GM12892 (cell line): ENCODE data around the gene KYNU.
"Not testable (repeated sequence)": the region's sequence is repeated elsewhere in the genome, so short reads cannot be mapped to it uniquely, and the experiment has no call there.

ENCODE experiments used
- DNase-seq: peaks from one replicate; pipeline ENCODE4 v3.0.0; 2011; ENCODE audit not compliant: insufficient read length
- FAIRE-seq: peaks from 2 replicates; lab custom pipeline; 2011; peaks lifted over from hg19 to GRCh38; lab: Jason Lieb, UNC
- POLR2A ChIP-seq: IDR thresholded peaks from 2 replicates; pipeline ENCODE4 v1.6.1; 2011; ENCODE audit warnings: low read depth, low read length, control low read depth
- POLR2AphosphoS5 ChIP-seq: IDR thresholded peaks from 2 replicates; pipeline ENCODE4 v1.6.1; 2011; ENCODE audit warnings: low read depth, low read length, control low read depth
- TAF1 ChIP-seq: IDR thresholded peaks from 2 replicates; pipeline ENCODE4 v1.6.1; 2011; ENCODE audit warnings: low read depth, mild to moderate bottlenecking, control low read depth, low read length, borderline replicate concordance

KYNU gene

GRCh38 chr2:142873831-142874287, 3.6 kb upstream of the KYNU start:
- TF ChIP-seq POLR2AphosphoS5: no peak
- TF ChIP-seq POLR2A: peak; percentile 30; the same call in 1 of the 2 replicates
- peak; percentile 53 for FAIRE-seq
- no peak for DNase-seq

- FAIRE-seq (peak; percentile 27), DNase-seq (no peak)
- TF ChIP-seq TAF1: no peak
- no peak for TF ChIP-seq POLR2A
- no peak for TF ChIP-seq POLR2AphosphoS5
Measured at GRCh38 chr2:142874293-142874814, 3.1 kb upstream of the KYNU start.

DNA sequence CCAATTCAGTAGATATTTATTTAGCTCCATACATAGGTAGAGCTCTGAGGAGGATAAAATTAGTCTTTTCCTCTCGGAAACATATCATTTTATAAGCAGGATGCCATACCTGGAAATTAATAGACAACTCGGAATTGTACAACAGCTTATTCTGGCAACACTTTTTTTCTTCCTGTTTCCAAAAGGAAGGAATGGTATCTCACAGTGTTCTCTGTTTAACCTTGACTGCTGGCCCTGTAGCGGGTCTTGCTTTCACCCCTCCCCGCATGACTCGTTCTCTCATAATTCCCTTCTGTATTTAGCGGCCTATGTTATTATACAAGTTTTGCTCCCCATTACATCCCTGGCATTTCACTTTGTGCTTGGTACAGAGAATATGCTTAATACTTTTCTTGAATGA, 2.5 kb upstream of the KYNU start:
- no peak for DNase-seq
- FAIRE-seq: peak; percentile 60
- TF ChIP-seq POLR2A (no peak), POLR2AphosphoS5 (no peak), TAF1 (no peak)

- FAIRE-seq: no peak
- TF ChIP-seq TAF1: no peak
- TF ChIP-seq POLR2AphosphoS5: no peak
- no peak for TF ChIP-seq POLR2A
- DNase-seq: no peak
Measured at GRCh38 chr2:142875652-142876051, 1.8 kb upstream of the KYNU start.

- DNase-seq: no peak
- no peak for FAIRE-seq
- TF ChIP-seq TAF1 (no peak), POLR2AphosphoS5 (no peak), POLR2A (no peak)
Measured at GRCh38 chr2:142876423-142876822, 1.0 kb upstream of the KYNU start.

- DNase-seq (no peak), FAIRE-seq (peak; percentile 38)
- no peak for TF ChIP-seq POLR2A
- no peak for TF ChIP-seq TAF1
- no peak for TF ChIP-seq POLR2AphosphoS5
Measured at GRCh38 chr2:142878031-142878678, 691 bp downstream of the KYNU start.

DNA sequence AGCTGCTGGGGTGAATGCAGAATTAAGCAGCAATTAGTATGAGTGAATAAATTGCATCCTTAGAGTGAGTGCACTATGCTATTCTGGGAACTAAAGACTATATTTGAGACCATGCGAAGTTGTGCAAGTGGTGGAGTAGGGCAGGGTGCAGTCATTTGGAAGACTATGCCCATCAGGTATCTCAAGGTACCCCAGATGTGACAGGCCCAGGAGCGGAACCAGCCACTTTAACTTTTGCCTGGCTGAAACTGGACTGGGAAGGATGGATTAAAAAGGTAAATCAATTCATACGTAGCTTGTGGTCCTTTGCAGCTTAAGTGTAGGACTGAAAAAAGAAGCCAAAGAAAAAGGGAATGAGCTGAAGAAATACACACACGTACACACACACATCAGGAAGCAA, 1.7 kb downstream of the KYNU start:
- TF ChIP-seq POLR2AphosphoS5 (no peak), POLR2A (no peak), TAF1 (no peak)
- FAIRE-seq (no peak), DNase-seq (no peak)

DNA sequence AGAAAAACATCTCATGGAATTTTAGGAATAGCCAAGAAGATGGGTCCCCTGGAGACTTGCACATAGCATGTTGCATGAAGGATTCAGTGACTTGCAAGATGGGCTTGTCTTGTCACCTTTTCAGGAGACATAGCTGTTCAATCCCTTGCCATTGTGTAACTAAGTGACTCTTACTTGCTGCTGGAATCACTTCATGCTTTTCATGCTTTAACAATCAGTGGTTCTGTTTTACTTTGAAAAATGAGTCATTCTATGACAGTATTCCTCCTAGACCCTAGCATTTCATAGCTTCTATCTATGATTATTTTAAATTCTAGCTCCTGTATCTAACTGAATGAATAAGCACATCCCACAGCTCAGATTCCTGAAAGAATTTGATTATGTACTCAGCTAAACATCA, 2.8 kb downstream of the KYNU start:
- FAIRE-seq (peak; percentile 80), DNase-seq (no peak)
- TF ChIP-seq POLR2AphosphoS5: no peak
- no peak for TF ChIP-seq TAF1
- TF ChIP-seq POLR2A: no peak

DNA sequence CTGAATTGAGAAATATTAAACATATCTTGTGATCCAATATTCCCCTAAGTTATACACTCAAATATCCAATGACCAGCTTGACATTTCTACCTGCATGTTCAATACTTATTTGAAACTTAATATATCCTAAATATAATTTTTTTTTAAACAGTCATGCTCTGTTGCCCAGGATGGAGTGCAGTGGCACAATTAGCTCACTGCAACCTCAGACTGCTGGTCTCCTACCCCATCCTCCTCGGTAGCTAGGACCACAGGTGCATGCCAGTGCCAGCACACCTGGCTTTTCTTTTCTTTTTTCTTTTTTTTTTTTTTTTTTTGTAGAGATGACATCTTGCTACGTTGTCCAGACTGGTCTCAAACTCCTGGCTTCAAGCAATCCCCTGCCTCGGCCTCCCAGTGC, 4.2 kb downstream of the KYNU start:
- no peak for FAIRE-seq
- no peak for TF ChIP-seq POLR2AphosphoS5
- no peak for TF ChIP-seq TAF1
- no peak for TF ChIP-seq POLR2A

DNA sequence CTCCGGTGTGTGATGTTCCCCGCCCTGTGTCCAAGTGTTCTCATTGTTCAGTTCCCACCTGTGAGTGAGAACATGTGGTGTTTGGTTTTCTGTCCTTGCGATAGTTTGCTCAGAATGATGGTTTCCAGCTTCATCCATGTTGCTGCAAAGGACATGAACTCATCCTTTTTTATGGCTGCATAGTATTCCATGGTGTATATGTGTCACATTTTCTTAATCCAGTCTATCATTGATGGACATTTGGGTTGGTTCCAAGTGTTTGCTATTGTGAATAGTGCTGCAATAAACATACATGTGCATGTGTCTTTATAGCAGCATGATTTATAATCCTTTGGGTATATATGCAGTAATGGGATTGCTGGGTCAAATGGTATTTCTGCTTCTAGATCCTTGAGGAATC, 5.0 kb downstream of the KYNU start:
- FAIRE-seq, DNase-seq: not testable (repeated sequence)

More for the DNA sequence above, 4.2 kb downstream of the KYNU start:
- no peak for DNase-seq

- DNase-seq: no peak
- FAIRE-seq: peak; percentile 5
- no peak for TF ChIP-seq TAF1
- TF ChIP-seq POLR2AphosphoS5: no peak
- TF ChIP-seq POLR2A: no peak
Measured at GRCh38 chr2:142883526-142883925, 6.1 kb downstream of the KYNU start.

DNA sequence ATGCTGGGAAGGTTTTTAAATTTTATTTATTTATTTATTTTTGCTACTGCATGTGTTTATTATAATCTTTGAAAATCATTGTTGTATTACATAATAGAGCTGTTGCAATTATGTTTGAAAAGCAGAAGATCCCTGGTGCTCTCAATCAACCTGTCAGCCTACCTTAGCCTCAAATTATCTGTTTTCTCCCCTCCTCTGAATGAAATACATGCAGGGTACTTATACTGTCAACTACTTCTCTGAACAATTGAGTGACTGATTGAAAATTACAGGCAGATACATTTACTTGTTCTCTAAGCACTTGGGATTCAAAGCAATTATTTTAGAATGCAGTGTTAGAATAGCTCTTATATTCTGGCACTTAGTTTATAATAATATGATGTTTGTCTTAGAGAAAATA, 8.1 kb downstream of the KYNU start:
- DNase-seq (no peak), FAIRE-seq (no peak)
- no peak for TF ChIP-seq POLR2AphosphoS5
- no peak for TF ChIP-seq POLR2A
- no peak for TF ChIP-seq TAF1

DNA sequence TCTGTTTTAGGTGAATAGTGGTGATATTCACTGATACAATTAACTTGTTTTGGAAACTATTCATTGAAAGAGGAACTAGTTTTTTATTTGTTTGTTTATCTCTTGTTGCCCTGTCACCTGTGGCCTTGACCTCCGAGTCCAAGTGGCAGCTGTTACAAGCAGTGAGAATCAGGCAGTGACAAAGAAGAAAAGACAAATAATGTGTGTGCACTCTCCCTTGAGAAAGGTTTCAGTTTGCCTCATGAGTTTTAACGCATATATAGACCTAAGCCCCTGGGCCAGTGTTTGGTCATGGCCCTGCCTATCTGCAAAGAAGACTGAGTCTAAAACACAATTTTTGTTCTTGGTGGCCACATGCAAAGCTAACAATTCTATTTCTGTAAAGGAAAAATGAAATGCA, 15.3 kb downstream of the KYNU start:
- DNase-seq: peak; percentile 18
- TF ChIP-seq TAF1 (no peak), POLR2A (no peak), POLR2AphosphoS5 (no peak)
- peak; percentile 89 for FAIRE-seq
